Gastrocnemius medialis (tissue), 4 donors: ENCODE results near the gene ZFP64. TPM values are rescaled to one million over a fixed set of nuclear protein-coding genes. Genes with fewer than 3 reads are reported as not detected.

ENCODE experiments used
- ATAC-seq, 2 donors: fragments of 150-250 bp; one replicate each; pipeline ENCODE4 v1.9.1; 2016
- DNase-seq, 2 donors: peaks; one replicate each; pipeline ENCODE4 v3.0.0-alpha.2; 2019
- H3K27ac ChIP-seq, 4 donors: fragments of 200-600 bp; sonication (generic); 1 replicate in 1 of 4; 2 replicates in 3 of 4; pipeline ENCODE4 v1.5.1; 2016 to 2018; ENCODE audit warnings: mild to moderate bottlenecking in 2 of 4, moderate library complexity in 1 of 4
- H3K27me3 ChIP-seq, 3 donors: fragments of 200-600 bp; sonication (generic) in 2 of 3; 1 replicate in 1 of 3; 2 replicates in 2 of 3; pipeline versions ENCODE4 v1.5.1 to v1.6.0; 2016 to 2019; ENCODE audit warnings: mild to moderate bottlenecking in 1 of 3, moderate library complexity in 1 of 3
- H3K36me3 ChIP-seq, 2 donors: fragments of 200-600 bp; sonication (generic) in 1 of 2; one replicate each; pipeline ENCODE4 v1.5.1; 2017 to 2018
- H3K4me1 ChIP-seq, 2 donors: fragments of 200-600 bp; sonication (generic) in 1 of 2; one replicate each; pipeline ENCODE4 v1.5.1; 2016 to 2017; ENCODE audit warnings: mild to moderate bottlenecking in 2 of 2
- H3K4me3 ChIP-seq, 4 donors: fragments of 200-600 bp; sonication (generic) in 3 of 4; 1 replicate in 1 of 4; 2 replicates in 3 of 4; pipeline ENCODE4 v1.5.1; 2016 to 2019; ENCODE audit warnings: mild to moderate bottlenecking in 2 of 4
- H3K9me3 ChIP-seq, 3 donors: fragments of 200-600 bp; sonication (generic) in 2 of 3; 1 replicate in 1 of 3; 2 replicates in 2 of 3; pipeline ENCODE4 v1.5.1; 2016 to 2019
- CTCF ChIP-seq, 5 experiments: fragments of 450-650 bp in 3 of 5; fragments of 200-600 bp in 2 of 5; sonication (generic) in 2 of 5; IDR thresholded peaks in 4 of 5; conservative IDR thresholded peaks in 1 of 5; 1 replicate in 4 of 5; 2 replicates in 1 of 5; pipeline ENCODE4 v1.5.1; 2016 to 2019; ENCODE audit warnings: antibody characterized with exemption in 5 of 5, mild to moderate bottlenecking in 3 of 5, moderate library complexity in 3 of 5
- POLR2A ChIP-seq, 2 donors: fragments of 450-650 bp; IDR thresholded peaks; one replicate each; pipeline ENCODE4 v1.6.1; 2017; ENCODE audit warnings: antibody characterized with exemption in 2 of 2, mild to moderate bottlenecking in 2 of 2, moderate library complexity in 2 of 2
- in situ Hi-C, 4 donors: fragments of 200-750 bp; cut with MboI; loops; one replicate each; pipeline versions ENCODE4 v1.15.0 to v1.8.0; 2017; ENCODE audit warnings: low sequenced_read_pairs in 4 of 4
- intact Hi-C: fragments of 100-400 bp; cut with DNase I; formaldehyde crosslinking; loops from one replicate; pipeline ENCODE4 v1.15.1; 2023; ENCODE audit warnings: low total_unique reads
- total RNA-seq, 4 donors: library from RNA; depleted of rRNA; stranded (reverse); fragments of >200 nt; gene quantifications; one replicate each; pipeline versions ENCODE4 v1.1.0 to v1.2.3, GENCODE V29; 2016

Gene ZFP64
- total RNA-seq, 4 donors from 2014 or later = 3.3 to 8.0 (median 3.9) TPM

GRCh38 chr20:52103335-52103912, 88.2 kb downstream of the ZFP64 start:
- Histone ChIP-seq H3K4me3 (no peak overlapping the region), H3K36me3 (no peaks in the 10 kb centered on the region)
- no peak for DNase-seq

GRCh38 chr20:52102559-52102958, 89.0 kb downstream of the ZFP64 start:
- in situ Hi-C loops = no loop called here
- peaks cover 30 to 38% (median 33%) of the 10 kb centered on the region in 3 donors for H3K27me3 ChIP-seq
- DNase-seq (no peak), ATAC-seq (no peak)
- H3K4me3 ChIP-seq = no peak overlapping the region
- H3K36me3 ChIP-seq = no peaks in the 10 kb centered on the region
- TF ChIP-seq CTCF (IDR thresholded peaks at IDR 0.05 in 4 of 5, conservative IDR thresholded peaks at IDR 0.05 in 1 of 5) = no peak
- TF ChIP-seq POLR2A (IDR thresholded peaks at IDR 0.05) = no peak
- H3K27ac ChIP-seq = no peak overlapping the region
- H3K4me1 ChIP-seq = peaks cover 12 to 13% of the 10 kb centered on the region in 2 donors
- no peaks in the 10 kb centered on the region for H3K9me3 ChIP-seq
- intact Hi-C loops = no loop called here

More at GRCh38 chr20:52103335-52103912, 88.2 kb downstream of the ZFP64 start:
- Histone ChIP-seq H3K4me1 (peaks cover 12 to 13% of the 10 kb centered on the region in 2 donors), H3K27ac (no peak overlapping the region), H3K9me3 (no peaks in the 10 kb centered on the region), H3K27me3 (peaks cover 30 to 38% (median 33%) of the 10 kb centered on the region in 3 donors)
- TF ChIP-seq CTCF (IDR thresholded peaks at IDR 0.05 in 4 of 5, conservative IDR thresholded peaks at IDR 0.05 in 1 of 5) (no peak), POLR2A (IDR thresholded peaks at IDR 0.05) (no peak)
- no peak for ATAC-seq
- in situ Hi-C loops = no loop called here
- intact Hi-C loops = no loop called here

- no peak overlapping the region for H3K27ac ChIP-seq
Measured at GRCh38 chr20:52102126-52102525, 89.5 kb downstream of the ZFP64 start.

More at GRCh38 chr20:52102126-52102525, 89.5 kb downstream of the ZFP64 start:
- Histone ChIP-seq H3K27me3 (peaks cover 30 to 38% (median 33%) of the 10 kb centered on the region in 3 donors), H3K36me3 (no peaks in the 10 kb centered on the region), H3K4me3 (no peak overlapping the region), H3K4me1 (peaks cover 12 to 13% of the 10 kb centered on the region in 2 donors), H3K9me3 (no peaks in the 10 kb centered on the region)
- DNase-seq = no peak
- intact Hi-C loops (no loop called here), in situ Hi-C loops (no loop called here)
- TF ChIP-seq CTCF (IDR thresholded peaks at IDR 0.05 in 4 of 5, conservative IDR thresholded peaks at IDR 0.05 in 1 of 5) = no peak
- TF ChIP-seq POLR2A (IDR thresholded peaks at IDR 0.05) = no peak
- no peak for ATAC-seq
